HG02885 (cell line): ENCODE results near the gene EMP3.

Experiments
- ATAC-seq: cut with Tn5 transposase; IDR thresholded peaks from one replicate; pipeline ENCODE4 v1.9.1; 2021; ENCODE audit warnings: mild to moderate bottlenecking; ENCODE audit not compliant: unreplicated experiment, poor library complexity

The EMP3 gene

GRCh38 chr19:48342841-48343540, 17.6 kb downstream of the EMP3 start:
- ATAC-seq = no peak

- no peak for ATAC-seq
Observed at GRCh38 chr19:48344892-48345291, 19.5 kb downstream of the EMP3 start.

DNA sequence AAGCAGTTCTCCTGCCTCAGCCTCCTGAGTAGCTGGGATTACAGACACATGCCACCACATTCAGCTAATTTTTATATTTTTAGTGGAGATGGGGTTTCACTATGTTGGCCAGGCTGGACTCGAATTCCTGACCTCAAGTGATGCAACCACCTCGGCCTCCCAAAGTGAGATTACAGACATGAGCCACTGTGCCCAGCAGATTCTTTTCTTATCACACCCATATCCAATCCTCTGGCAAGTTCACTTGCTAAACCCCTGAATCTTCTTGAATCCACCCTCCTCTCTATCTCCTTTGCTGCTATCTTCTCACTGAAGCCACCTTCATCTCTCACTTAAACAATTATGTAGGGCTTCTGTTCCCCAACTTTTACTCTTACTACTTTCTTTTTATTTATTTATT, 20.8 kb downstream of the EMP3 start:
- no peak for ATAC-seq

DNA sequence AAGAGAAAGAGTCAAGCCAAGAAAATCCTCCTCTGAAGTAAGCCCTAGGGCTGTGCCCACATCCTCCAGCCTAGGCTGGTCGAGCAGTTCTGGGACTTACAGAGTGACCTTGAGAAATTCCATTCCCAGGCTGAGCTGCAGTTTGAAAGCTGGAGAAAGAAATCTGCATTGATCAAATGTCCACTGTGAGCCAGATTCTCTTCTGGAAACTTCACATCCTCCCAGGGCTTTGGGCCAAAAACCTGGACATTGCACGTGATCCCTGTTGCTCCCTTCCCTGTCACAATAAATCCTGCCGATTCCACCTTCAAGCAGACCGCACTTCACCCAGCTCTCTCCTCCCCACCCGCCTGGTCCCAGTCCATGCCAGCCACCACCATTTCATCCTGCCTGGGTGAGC, 22.7 kb downstream of the EMP3 start:
- no peak for ATAC-seq

DNA sequence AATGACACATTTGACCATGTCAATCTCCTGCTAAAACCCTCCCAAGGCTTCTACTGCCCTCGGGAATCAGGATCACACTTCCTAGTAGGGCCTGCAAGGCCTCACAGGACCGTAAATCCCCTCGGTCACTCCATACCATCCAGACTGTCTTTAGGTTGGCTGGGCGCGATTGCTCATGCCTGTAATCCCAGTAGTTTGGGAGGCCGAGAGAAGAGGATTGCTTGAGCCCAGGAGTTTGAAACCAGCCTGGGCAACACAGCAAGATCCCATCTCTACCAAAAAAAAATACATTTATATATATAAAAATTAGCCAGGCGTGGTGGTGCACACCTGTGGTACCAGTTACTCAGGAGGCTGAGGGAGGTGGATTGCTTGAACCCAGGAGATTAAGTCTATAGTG, 23.4 kb downstream of the EMP3 start:
- ATAC-seq = no peak

GRCh38 chr19:48350856-48351255, 25.5 kb downstream of the EMP3 start:
- no peak for ATAC-seq

- no peak for ATAC-seq
Observed at GRCh38 chr19:48351341-48351752, 26.0 kb downstream of the EMP3 start.

- no peak for ATAC-seq
Observed at GRCh38 chr19:48353677-48354076, 28.3 kb downstream of the EMP3 start.

GRCh38 chr19:48354332-48354992, 29.1 kb downstream of the EMP3 start:
- ATAC-seq = no peak

DNA sequence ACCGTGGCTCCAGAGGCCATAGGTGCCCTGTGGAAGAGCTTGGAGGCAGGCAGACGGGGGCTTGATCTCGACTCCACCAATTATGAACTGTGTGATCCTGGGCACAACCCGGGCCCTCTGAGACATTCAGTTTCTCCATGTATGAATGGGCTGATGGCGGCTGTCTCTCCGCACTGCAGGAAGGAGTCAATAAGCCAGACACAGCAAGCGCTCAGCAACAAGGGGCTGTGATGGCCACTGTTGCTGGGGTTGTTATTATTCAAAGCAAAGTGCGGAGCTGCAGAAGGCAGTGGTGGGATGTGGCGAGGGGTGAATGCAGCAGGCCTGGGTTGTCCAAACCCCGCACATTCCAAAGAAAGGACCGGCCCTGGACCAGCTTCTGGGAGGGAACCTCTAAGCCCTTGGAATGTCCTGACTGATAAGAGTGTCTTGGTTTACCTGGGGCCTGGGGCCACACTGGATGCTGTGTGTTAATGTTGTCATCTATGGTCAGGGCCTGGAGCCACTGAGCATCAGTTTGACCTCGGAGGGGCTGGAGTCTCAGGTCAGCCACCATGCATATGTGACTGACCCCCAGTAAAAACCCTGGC, 30.1 kb downstream of the EMP3 start:
- ATAC-seq = no peak

GRCh38 chr19:48359123-48359522, 33.8 kb downstream of the EMP3 start:
- ATAC-seq = no peak

DNA sequence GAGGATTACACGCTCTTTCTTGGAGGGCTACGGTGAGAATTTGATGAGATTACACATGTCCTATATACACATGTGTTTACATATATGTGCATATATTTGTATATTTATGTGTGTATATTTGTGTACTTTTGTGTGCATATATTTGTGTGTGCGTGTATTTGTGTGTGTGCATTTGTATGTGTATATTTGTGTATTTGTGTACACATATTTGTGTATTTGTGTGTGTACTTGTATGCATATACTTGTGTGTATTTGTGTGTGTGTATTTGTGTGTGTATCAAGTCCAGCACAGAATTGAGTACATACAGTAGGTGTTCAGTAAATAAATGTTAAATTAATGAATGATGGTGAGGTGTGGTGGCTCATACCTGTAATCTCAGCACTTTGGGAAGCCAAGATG, 36.6 kb downstream of the EMP3 start:
- ATAC-seq = no peak

DNA sequence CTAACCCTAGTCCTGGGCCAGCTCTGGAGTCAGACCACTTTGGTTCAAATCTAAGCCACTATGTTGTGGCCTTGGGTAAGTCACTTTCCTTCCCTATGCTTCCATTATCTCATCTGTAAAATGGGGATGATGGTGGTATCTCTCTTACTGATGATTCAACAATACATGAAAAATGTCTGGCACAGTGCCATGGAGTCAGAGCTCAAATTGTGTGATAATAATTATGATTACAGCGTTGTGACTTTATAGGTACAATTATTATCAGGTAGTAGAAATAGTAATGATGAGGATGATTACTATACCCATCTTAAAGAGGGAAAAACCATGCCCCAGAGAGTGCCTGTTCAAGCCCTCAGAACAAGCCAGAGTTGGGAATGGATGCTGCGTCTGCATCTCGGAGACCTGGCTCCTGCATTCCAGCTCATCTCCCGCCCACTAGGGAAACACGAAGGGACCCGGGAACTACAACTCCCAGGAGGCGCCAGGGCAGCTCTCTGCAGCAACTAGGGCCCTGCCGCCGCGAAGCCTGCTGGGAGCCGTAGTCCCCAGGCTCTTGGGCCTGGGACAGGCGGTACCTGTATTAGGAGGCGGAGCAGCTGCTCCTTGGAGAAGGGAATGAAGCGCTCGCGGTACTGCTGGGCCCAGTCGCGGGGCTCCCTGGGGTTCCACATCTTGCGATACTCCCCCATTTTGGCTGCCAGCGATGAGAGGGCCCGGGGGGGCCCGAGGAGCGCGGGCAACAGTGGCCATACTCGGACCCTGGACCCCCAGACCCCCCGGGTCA, 37.6 kb downstream of the EMP3 start:
- peak; percentile 57 for ATAC-seq

GRCh38 chr19:48363500-48363809, 38.1 kb downstream of the EMP3 start:
- peak; percentile 10 for ATAC-seq

- ATAC-seq = peak; percentile 84
Observed at GRCh38 chr19:48363810-48364597, 38.7 kb downstream of the EMP3 start, which contains the start of the genes SYNGR4 and TMEM143. SYNGR4 (plus strand) TSS chr19:48364367; CDS start chr19:48365843, 1,476 bp downstream. TMEM143 (minus strand) TSS chr19:48363940; CDS start chr19:48363920, 20 bp downstream.

- no peak for ATAC-seq
Observed at GRCh38 chr19:48364598-48365348, 39.4 kb downstream of the EMP3 start.

- ATAC-seq = no peak
Observed at GRCh38 chr19:48365602-48366001, 40.2 kb downstream of the EMP3 start.

DNA sequence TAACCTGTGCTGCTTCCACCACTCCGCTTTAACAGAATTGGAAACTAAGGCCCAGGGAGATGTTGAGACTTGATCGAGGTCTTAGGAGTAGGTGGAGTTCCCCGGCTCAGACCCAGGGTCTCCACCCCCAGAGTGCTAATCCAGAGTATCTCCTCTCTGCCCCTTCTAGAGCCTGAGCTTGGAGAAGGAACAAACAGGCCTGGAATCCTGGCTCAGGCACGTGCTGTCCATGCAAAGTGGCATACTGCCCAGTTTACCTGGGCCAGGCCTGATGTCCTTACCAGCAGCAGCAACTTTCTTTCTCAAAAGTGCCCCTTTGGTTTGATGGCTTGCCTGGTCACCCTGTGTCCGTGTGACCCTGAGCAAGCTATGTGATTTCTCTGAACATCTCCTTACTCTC, 42.5 kb downstream of the EMP3 start:
- ATAC-seq = no peak

DNA sequence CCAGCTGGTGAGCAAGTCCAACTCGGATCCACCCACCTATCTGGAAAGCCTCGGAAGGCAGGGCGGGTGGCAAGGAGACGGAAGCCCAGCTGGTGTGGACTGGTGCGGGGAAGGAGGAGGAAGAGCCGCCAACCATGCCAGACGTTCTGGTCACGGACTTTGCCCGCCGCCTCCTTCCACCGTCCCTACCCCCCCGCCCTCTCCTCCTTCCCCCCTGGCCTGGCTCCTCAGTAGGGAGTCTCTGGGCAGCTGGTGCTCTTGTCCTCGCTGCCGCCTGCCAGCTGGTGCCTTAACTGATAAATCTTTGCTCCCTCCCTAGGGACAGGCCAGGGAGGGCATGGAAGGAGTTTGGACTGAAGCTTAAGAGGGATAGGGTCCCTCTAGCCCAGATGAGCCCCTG, 43.6 kb downstream of the EMP3 start:
- no peak for ATAC-seq
